ENCODE measurements around the gene CH25H.
"Not testable (repeated sequence)": the region's sequence is repeated elsewhere in the genome, so short reads cannot be mapped to it uniquely, and the experiment has no call there.

CH25H gene

DNA sequence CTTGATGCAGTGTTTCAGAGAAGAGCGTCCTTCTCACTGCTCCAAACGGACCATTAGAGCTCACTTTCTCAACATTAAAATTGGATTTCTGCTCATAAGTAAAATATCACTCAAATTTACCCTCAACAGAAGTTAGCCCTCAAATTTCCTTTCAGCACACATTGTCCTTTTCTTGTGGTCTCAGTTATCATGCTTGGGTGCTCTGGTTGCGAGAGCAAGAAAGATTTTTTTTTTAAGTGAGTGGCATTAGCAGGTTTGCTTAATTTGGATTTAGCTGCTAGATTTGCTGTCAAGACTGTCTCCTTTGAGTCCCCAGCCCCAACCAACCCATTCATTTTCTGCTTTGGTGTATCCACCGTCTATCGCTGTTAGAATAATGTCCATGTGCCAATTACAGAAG is 2.6 kb upstream of the CH25H start:
- Histone ChIP-seq H3K36me3 (ENCODE audit: insufficient read depth, low read length) (peaks cover 6% of the 10 kb centered on the region), H3K9me3 (ENCODE audit: low read length) (no peaks in the 10 kb centered on the region), H3K4me3 (ENCODE audit: low read depth in 1 of 2, low read length in 2 of 2) (no peak overlapping the region), H3K27me3 (ENCODE audit: control insufficient read depth in 1 of 2, insufficient read depth in 2 of 2, low read length in 2 of 2) (peaks cover 19 to 20% of the 10 kb centered on the region in 2 donors), H3K27ac (ENCODE audit: low read depth, low read length) (no peak overlapping the region), H3K9ac (ENCODE audit: low read length) (no peak overlapping the region), H3K4me1 (ENCODE audit: insufficient read depth, low read length) (peaks cover 18% of the 10 kb centered on the region)

- H3K4me3 ChIP-seq (ENCODE audit: low read depth in 1 of 2, low read length in 2 of 2) = peak overlapping the region; percentile 60 to 91
- H3K9me3 ChIP-seq (ENCODE audit: low read length) = no peaks in the 10 kb centered on the region
- peaks cover 19 to 20% of the 10 kb centered on the region in 2 donors for H3K27me3 ChIP-seq (ENCODE audit: control insufficient read depth in 1 of 2, insufficient read depth in 2 of 2, low read length in 2 of 2)
- no peaks in the 10 kb centered on the region for H3K36me3 ChIP-seq (ENCODE audit: insufficient read depth, low read length)
- H3K27ac ChIP-seq (ENCODE audit: low read depth, low read length) = peak overlapping the region; percentile 41
- peaks cover 14% of the 10 kb centered on the region for H3K4me1 ChIP-seq (ENCODE audit: insufficient read depth, low read length)
- H3K9ac ChIP-seq (ENCODE audit: low read length) = peak overlapping the region; percentile 46
These were observed 859 bp upstream of the CH25H start for GRCh38 chr10:89207801-89208551.

GRCh38 chr10:89206402-89207180 is 526 bp downstream of the CH25H start:
- H3K9ac ChIP-seq (ENCODE audit: low read length) = no peak overlapping the region
- H3K27ac ChIP-seq (ENCODE audit: low read depth, low read length) = peak overlapping the region; percentile 41
- H3K27me3 ChIP-seq (ENCODE audit: control insufficient read depth in 1 of 2, insufficient read depth in 2 of 2, low read length in 2 of 2) = peaks cover 19 to 20% of the 10 kb centered on the region in 2 donors
- peaks cover 14% of the 10 kb centered on the region for H3K4me1 ChIP-seq (ENCODE audit: insufficient read depth, low read length)
- H3K4me3 ChIP-seq (ENCODE audit: low read depth in 1 of 2, low read length in 2 of 2) = peak overlapping the region; percentile 60 to 91
- no peaks in the 10 kb centered on the region for H3K9me3 ChIP-seq (ENCODE audit: low read length)
- no peaks in the 10 kb centered on the region for H3K36me3 ChIP-seq (ENCODE audit: insufficient read depth, low read length)

DNA sequence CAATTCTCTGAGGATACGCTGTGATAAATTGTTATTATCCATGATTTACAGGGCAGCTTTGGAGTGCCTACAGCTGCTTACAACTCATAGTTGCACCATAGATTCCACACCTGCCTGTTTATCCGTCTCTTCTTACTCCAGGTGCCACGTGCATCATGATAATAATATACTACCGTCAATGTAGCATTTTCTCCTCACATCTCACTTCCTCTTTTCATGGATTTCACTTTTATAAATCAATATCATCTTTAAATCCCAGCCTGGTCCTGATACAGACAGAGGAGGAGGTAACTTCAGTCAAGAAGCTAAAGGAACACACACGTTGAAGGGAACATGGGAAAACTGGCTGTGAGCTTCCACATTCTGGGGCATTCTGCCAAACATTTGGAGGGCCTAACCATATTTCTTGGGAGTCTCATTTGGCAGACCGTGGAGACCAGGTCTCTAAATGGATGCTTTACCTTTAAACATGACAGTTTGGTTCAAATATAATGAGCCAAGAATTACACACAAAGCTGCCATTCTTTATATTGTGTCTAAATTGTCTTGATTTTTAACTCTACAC is 2.4 kb downstream of the CH25H start:
- Histone ChIP-seq H3K9ac (ENCODE audit: low read length) (no peak overlapping the region), H3K4me3 (ENCODE audit: low read depth in 1 of 2, low read length in 2 of 2) (no peak overlapping the region), H3K27me3 (ENCODE audit: control insufficient read depth in 1 of 2, insufficient read depth in 2 of 2, low read length in 2 of 2) (peaks cover 19 to 20% of the 10 kb centered on the region in 2 donors), H3K4me1 (ENCODE audit: insufficient read depth, low read length) (peaks cover 14% of the 10 kb centered on the region), H3K36me3 (ENCODE audit: insufficient read depth, low read length) (no peaks in the 10 kb centered on the region), H3K27ac (ENCODE audit: low read depth, low read length) (no peak overlapping the region), H3K9me3 (ENCODE audit: low read length) (no peaks in the 10 kb centered on the region)

GRCh38 chr10:89203237-89203636 is 3.9 kb downstream of the CH25H start:
- Histone ChIP-seq H3K27ac (ENCODE audit: low read depth, low read length) (no peak overlapping the region), H3K27me3 (ENCODE audit: control insufficient read depth in 1 of 2, insufficient read depth in 2 of 2, low read length in 2 of 2) (peaks cover 11 to 14% of the 10 kb centered on the region in 2 donors), H3K4me1 (ENCODE audit: insufficient read depth, low read length) (peaks cover 12% of the 10 kb centered on the region), H3K4me3 (ENCODE audit: low read depth in 1 of 2, low read length in 2 of 2) (no peak overlapping the region), H3K36me3 (ENCODE audit: insufficient read depth, low read length) (no peaks in the 10 kb centered on the region), H3K9ac (ENCODE audit: low read length) (no peak overlapping the region), H3K9me3 (ENCODE audit: low read length) (no peaks in the 10 kb centered on the region)

GRCh38 chr10:89202033-89202425 is 5.1 kb downstream of the CH25H start:
- Histone ChIP-seq H3K4me3 (ENCODE audit: low read depth in 1 of 2, low read length in 2 of 2) (no peak overlapping the region), H3K9me3 (ENCODE audit: low read length) (no peaks in the 10 kb centered on the region), H3K4me1 (ENCODE audit: insufficient read depth, low read length) (peaks cover 8% of the 10 kb centered on the region), H3K27me3 (ENCODE audit: control insufficient read depth in 1 of 2, insufficient read depth in 2 of 2, low read length in 2 of 2) (peaks cover 8 to 10% of the 10 kb centered on the region in 2 donors), H3K9ac (ENCODE audit: low read length) (no peak overlapping the region), H3K36me3 (ENCODE audit: insufficient read depth, low read length) (no peaks in the 10 kb centered on the region), H3K27ac (ENCODE audit: low read depth, low read length) (no peak overlapping the region)

DNA sequence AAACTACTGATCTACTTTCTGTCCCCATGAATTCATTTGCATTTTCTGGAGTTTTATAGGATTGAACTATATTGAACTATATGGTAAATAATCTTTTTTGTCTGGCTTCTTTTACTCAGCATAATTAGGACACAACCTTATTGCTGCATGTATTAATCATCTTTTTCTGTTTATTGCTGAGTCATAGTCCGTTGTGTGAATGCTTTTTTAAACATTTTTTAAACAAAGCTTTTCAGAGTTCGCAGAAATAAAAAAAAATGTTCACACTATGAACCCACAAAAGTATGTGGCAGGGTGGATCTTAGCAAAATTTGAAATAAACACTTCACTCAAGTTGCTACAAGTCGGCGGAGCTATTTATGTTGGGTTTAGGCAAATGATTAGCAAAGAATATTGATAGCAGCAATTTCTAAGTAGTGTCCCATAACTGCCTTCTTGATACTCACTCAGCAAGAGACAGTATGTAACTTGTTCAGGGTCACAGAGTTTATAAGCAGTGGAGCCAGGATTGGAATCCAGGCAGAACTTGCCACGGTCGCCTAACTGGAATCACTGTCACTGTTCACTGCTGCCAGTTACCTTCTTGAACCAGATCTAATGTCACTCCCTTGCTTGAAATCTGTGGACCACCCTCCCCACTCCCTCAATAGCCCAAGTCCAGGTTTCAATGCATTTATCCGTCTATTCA is 5.6 kb downstream of the CH25H start:
- Histone ChIP-seq H3K4me1 (ENCODE audit: insufficient read depth, low read length) (peaks cover 3% of the 10 kb centered on the region), H3K9ac (ENCODE audit: low read length) (no peak overlapping the region), H3K9me3 (ENCODE audit: low read length) (no peaks in the 10 kb centered on the region), H3K27ac (ENCODE audit: low read depth, low read length) (no peak overlapping the region), H3K4me3 (ENCODE audit: low read depth in 1 of 2, low read length in 2 of 2) (no peak overlapping the region), H3K27me3 (ENCODE audit: control insufficient read depth in 1 of 2, insufficient read depth in 2 of 2, low read length in 2 of 2) (peaks cover 3 to 5% of the 10 kb centered on the region in 2 donors), H3K36me3 (ENCODE audit: insufficient read depth, low read length) (no peaks in the 10 kb centered on the region)

DNA sequence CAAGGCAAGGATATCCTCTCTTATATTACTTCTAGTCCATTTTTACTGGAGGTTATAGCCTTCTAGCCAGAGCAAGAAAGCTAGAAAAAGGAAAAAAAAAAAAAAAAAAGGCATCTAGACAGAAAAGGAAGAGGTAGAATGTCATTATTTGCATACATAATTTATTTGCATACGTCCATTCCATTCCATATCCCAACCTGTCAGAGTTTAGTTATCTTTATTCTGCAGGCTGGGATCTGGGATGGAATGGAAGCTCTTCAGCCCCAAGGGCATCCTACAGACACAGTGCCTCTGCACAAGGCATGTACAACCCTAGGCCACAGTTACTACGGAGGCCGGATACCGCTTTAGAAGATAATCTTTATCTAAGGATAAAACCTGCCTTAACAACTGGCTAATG is 9.6 kb downstream of the CH25H start:
- no peak overlapping the region for H3K4me3 ChIP-seq (ENCODE audit: low read depth in 1 of 2, low read length in 2 of 2)
- no peaks in the 10 kb centered on the region for H3K36me3 ChIP-seq (ENCODE audit: insufficient read depth, low read length)
- H3K4me1 ChIP-seq (ENCODE audit: insufficient read depth, low read length) = no peaks in the 10 kb centered on the region
- no peaks in the 10 kb centered on the region for H3K9me3 ChIP-seq (ENCODE audit: low read length)
- no peak overlapping the region for H3K9ac ChIP-seq (ENCODE audit: low read length)
- no peak overlapping the region for H3K27ac ChIP-seq (ENCODE audit: low read depth, low read length)
- no peaks in the 10 kb centered on the region for H3K27me3 ChIP-seq (ENCODE audit: control insufficient read depth in 1 of 2, insufficient read depth in 2 of 2, low read length in 2 of 2)

GRCh38 chr10:89191301-89191700 is 15.8 kb downstream of the CH25H start:
- H3K4me3 ChIP-seq (ENCODE audit: low read depth in 1 of 2, low read length in 2 of 2); H3K9ac ChIP-seq (ENCODE audit: low read length); H3K27ac ChIP-seq (ENCODE audit: low read depth, low read length); H3K4me1 ChIP-seq (ENCODE audit: insufficient read depth, low read length); H3K27me3 ChIP-seq (ENCODE audit: control insufficient read depth in 1 of 2, insufficient read depth in 2 of 2, low read length in 2 of 2); H3K36me3 ChIP-seq (ENCODE audit: insufficient read depth, low read length); H3K9me3 ChIP-seq (ENCODE audit: low read length): not testable (repeated sequence)

DNA sequence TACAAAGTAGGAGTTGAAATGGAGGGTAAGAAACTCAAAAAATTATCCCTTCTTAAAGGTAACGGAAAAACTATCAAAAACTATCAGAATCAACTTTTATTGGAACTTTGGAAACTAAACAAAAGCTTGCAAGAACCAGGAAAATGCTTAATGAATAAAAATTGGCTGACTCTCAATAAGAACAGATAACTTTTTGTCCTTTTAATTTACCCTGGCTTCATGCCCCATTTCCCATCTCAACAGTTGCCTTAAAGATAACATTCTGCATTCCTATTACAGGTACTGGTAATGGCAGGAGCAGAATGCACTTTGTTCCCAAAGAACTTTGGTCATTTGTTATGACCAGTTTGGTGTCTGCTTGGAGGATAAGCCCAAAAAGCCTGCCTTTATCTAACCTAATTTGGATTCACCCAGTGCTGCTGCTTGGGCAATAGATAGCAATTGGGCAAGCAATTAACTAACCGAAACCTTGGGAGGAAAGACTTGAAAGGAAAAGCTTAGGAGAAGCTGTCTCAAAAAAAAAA is 17.8 kb downstream of the CH25H start:
- Histone ChIP-seq H3K27ac (ENCODE audit: low read depth, low read length) (no peak overlapping the region), H3K9me3 (ENCODE audit: low read length) (no peaks in the 10 kb centered on the region), H3K27me3 (ENCODE audit: control insufficient read depth in 1 of 2, insufficient read depth in 2 of 2, low read length in 2 of 2) (no peaks in the 10 kb centered on the region), H3K4me3 (ENCODE audit: low read depth in 1 of 2, low read length in 2 of 2) (no peak overlapping the region), H3K4me1 (ENCODE audit: insufficient read depth, low read length) (peaks cover 6% of the 10 kb centered on the region), H3K9ac (ENCODE audit: low read length) (no peak overlapping the region), H3K36me3 (ENCODE audit: insufficient read depth, low read length) (no peaks in the 10 kb centered on the region)

GRCh38 chr10:89185658-89186057 is 21.5 kb downstream of the CH25H start:
- Histone ChIP-seq H3K4me3 (ENCODE audit: low read depth in 1 of 2, low read length in 2 of 2) (no peak overlapping the region), H3K4me1 (ENCODE audit: insufficient read depth, low read length) (peaks cover 6% of the 10 kb centered on the region), H3K27ac (ENCODE audit: low read depth, low read length) (no peak overlapping the region), H3K9me3 (ENCODE audit: low read length) (no peaks in the 10 kb centered on the region), H3K9ac (ENCODE audit: low read length) (no peak overlapping the region), H3K36me3 (ENCODE audit: insufficient read depth, low read length) (no peaks in the 10 kb centered on the region), H3K27me3 (ENCODE audit: control insufficient read depth in 1 of 2, insufficient read depth in 2 of 2, low read length in 2 of 2) (no peaks in the 10 kb centered on the region)
